Umbilical cord (tissue), 2 donors: ENCODE data around the gene SAMD7. TPM values are rescaled to one million over a fixed set of nuclear protein-coding genes. Genes with fewer than 3 reads are reported as not detected.

Experiments
- DNase-seq: peaks from one replicate; pipeline ENCODE4 v3.0.0-alpha.2; 2015; ENCODE audit warnings: low spot score
- total RNA-seq: library from RNA; depleted of rRNA; stranded (reverse); fragments of >200 nt; gene quantifications from one replicate; pipeline ENCODE4 v1.2.3, GENCODE V29; 2014; ENCODE audit warnings: low replicate concordance; ENCODE audit not compliant: insufficient read depth

Gene SAMD7, protein sequence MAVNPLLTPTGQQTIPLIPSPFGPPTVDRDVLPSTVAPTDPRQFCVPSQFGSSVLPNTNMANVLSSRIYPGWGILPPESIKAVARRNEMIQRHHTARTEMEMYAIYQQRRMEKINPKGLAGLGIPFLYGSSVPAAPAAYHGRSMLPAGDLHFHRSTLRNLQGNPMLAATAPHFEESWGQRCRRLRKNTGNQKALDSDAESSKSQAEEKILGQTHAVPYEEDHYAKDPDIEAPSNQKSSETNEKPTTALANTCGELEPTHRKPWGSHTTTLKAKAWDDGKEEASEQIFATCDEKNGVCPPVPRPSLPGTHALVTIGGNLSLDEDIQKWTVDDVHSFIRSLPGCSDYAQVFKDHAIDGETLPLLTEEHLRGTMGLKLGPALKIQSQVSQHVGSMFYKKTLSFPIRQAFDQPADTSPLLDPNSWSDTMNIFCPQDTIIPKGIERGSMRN
- 1.9 TPM for total RNA-seq

DNA sequence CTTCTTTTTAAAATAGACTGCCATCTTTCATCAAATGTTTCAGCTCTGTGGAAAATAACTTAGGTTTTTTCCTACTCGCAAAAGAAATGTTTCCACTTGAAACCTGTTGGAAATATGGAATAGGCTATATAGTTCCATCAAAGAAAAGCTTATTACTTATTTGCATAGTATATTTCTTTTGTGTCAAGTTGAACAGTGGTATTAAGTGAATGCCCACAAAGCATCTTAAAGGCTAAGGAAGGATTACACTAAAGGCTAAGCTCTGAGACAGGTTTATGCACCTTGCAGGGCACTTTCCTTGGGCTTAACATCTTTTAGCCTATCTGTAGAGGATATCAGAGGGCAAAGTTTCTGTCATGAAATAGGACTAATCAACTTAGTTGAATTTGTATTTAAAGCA lies at the start of gene SAMD7:
SAMD7 (plus strand) TSS at position 301 of the 400 bp plus-strand sequence. CDS start 7,927 bp downstream, outside the sequence.
- no peak for DNase-seq

DNA sequence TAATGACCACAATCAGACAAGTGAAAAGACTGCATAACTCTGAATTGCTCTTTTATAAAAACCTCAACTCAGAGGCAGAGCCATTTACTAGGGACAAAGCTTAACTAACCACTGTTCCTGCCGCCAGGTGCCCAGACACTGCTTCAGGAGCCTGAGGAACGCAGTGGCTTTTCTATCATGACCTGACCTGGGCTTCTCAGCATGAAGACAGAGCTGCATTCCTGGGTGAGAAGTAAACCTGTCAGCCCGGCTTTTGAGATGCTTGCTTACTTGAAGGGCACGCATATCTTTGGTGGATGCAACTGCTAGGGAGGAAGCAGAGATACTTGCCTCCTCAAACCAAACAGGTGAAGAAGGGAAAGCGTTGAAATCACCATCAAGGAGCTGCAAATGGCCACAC lies 49.5 kb upstream of the SAMD7 start:
- no peak for DNase-seq

DNA sequence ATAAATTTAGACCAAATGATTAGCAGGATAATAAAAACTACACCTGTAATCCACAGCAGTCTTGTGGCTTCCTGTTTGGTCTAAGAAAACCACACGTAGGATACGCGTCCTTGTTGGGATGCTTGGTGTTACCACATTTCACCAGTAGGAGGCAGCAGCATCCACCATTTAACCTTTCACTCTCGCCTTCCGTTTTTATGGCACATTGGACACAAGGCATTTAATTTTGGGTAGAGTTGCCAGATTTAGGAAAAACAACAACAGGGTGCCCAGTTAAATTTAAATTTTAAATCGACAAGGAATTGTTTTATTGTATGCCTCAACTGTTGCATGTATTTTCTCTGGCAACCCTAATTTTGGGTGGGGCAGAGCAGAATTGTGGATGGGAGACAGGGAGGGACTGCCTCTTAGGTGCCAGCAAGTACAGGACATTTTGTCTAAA lies 47.9 kb upstream of the SAMD7 start:
- DNase-seq: peak; percentile 73

DNA sequence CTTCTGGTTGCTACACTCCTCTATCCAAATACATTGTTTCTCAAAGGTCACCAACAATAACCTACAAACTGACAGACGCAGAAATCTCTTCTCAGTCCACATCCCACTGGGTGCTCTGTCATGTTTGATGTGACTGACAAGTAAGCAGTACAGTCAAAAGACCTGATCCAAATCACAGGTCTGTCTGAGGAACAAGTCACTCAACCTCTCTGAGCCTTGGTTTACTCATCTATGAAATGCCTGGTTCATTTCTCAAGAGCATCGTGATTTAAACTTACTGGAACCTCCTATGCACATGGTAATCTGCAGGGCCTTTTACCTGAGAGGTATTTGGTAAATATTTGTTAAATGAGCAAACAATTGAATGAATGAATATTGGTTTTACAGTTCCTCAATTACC lies 47.1 kb upstream of the SAMD7 start:
- no peak for DNase-seq

DNA sequence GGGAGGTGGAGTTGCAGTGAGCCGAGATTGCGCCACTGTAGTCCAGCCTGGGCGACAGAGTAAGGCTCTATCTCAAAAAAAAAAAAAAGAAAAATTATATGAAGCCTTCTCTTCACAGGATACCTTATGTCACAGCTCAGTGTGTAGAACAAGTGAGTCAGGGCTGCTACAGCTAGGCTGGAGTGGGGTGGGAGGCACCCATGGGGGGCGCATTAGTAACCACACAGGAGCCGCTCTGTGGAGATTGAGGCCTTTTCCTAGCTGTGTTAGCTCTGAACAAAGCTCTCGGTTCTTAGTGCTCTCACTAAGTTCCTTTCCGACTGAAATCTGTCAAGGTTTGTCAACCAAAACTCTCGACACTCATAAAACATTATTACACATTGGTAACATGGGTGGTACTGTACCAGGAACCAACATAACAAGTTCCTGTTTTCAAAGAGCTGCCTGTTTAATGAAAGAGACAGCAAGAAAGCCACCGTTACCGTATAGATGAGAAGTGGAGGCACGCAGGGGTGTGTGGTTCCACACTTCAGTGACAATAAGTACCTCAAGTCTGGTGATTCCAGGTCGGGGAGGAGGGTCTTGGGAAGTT lies 46.1 kb upstream of the SAMD7 start:
- DNase-seq: no peak

DNA sequence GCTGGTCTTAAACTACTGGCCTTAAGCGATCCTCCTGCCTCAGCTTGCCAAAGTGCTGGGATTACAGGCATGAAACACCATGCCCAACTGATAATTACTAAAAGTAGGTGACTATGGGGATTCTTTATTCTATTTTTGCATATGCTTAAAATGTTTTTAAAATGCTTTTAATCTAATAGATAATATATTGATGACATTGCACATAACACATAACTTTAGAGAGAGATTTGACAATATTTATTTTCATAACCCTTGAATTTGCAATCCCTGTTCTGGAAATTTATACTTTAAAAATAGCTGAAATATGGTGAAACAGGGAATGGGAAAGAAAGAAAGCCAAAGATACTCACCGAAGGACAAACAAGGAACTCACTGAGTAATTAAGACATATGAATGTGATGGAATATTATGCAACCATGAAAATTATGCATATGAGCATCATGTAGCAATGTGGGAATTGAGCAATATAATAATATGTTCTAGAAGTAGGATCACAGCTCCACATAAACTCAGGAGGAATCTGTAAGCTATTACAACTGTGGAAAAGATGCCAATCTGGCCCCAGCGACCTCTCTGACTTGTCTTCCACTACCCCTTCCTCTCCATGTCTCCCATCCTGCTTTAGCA lies 43.7 kb upstream of the SAMD7 start:
- no peak for DNase-seq

DNA sequence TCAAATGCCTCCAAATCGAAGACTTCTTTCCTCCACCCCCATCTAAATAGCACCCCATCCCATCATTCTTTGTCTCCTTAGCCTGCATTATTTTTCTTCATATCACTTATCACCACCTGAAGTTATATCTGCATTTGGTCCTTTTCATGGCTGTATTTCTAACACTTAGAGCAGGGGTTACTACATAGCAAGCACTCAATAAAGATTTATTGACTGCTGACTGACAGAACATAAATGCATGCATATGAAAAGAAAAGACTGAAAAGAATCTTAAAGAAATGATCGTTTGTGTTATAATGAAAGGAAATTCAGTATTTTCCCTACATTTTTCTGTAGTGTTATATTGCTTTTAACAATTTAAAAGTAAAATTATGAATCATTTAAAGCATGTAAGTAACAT lies 43.0 kb upstream of the SAMD7 start:
- DNase-seq: no peak

DNA sequence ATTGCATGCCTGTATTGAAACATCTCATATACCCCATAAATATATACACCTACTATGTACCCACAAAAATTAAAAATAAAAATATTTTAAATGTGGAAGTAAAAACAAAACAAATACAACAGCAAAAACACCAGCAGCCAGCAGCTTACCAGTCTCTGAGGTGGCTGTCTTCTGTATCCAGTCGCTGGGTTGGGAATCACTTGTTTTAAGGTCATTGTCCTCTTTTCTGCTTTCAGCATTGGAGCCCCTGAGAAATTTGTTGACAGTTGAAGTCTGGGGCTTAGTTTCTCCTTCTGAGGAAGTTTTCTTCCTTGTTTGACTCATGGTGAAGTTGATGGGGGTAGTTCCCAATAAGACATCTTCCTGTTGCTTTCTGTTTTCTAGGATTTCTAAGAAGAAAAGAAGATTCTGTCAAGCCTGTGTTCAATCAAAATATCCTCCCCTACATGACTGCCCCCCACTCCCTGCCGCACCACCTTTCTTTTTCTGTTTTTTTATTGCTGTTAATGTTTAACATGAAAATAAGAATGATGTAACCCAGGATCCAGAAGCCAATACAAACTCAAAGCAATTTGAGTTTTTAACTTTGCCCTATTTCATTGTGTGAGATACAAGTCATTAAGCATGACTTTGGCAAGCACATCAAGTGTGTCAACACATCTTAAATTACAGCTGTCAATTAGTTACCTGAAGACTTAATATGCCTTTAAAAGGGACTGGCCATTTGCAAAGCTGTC lies 41.7 kb upstream of the SAMD7 start, which contains the start of gene LRRC31:
LRRC31 (minus strand) TSS at position 452 of the 737 bp plus-strand sequence; CDS start at position 324, 128 bp downstream.
- no peak for DNase-seq

DNA sequence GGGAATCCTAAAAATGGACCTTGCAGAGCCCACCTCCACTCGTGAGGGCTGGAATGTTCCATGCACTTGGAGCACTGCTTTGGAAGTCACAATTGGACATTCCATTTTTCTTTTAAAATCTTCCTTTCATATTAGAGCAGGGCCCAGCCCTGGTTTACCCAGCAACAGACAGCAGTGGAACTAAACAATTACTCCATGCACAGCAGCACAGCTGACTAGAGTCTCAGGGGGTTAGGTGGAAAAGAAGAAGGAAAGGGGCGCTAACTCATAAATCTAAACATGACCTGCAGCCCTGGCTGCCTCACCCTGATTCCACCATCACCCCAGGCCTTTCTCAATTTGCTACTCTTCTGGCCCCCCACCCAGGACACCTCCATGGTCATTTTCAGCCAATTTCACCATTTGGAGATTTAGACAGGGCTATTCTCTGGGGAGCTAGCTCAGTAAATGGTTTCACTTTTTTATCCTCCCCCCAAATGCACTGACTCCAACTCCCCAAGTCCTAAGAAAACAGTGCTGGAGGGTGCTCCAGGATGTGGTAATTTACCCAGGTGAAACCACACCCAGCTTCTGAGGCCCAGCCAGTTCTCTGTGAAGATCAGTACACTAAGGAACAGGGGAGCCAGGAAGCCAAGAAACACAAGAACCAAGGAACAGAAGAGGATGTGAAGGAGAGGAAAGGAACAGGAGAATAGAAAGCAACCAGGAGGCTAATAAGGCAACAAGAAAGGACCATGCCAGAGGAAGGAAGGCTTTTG lies 40.1 kb upstream of the SAMD7 start:
- DNase-seq: no peak

DNA sequence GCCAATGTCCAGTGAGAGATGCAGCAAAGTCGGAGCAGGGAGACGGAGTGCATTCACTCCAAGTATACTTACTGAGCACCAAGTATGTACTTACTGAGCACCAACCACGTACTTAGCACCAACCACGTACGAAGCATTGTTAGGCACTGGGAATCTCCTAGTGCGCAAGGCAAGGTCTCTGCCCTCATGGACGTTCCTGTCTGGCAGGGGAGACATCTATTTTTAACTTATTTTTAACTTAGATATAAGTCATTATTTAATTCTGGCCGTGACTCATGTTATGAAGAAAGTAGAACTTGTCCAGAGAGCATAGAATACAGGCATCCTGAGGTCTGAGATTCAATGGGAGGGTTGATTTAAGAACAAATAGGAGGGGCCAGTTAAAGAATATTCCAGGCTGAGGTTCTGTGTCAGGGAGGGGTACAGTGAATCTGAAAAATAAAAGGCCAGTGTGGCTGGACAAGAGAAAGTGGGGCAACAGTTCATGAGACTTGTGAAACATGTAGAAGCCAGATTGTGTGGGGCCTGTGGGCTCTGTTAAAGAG lies 32.3 kb upstream of the SAMD7 start:
- no peak for DNase-seq

DNA sequence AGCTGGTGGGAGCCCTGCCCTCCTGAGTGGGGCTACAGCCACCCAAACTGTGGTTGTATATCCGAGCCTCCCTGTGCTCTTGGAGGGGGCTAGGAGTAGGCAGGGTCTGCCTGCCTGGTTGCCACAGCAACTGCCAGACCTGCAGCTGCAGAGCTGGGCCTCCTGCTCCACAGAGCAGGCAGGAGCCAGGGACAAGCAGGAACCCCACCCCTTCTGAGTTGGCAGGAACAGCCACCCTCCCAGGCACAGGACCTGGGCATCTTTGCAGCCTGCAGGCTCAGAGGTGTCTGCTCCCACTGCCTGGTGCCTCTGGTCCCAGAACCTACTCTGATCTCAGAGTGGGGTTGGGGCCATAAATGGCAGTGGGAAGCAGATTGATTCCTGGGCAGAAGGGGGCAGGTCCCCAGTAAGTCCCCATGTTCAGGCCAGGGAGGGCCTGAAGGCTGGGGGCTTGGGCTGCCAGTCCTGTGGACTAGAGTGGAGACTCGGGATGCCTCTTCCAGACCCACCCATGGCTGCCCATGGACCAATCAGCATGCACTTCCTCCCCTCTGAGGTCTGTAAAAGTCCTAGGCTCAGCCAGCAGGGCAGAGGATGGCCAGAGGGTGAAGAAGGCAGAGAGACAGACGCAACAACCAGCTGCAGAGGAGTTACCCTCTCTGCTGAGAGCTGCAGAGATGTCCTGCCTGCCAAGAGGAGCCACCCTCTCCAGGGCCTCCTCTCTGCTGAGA lies 31.4 kb upstream of the SAMD7 start:
- DNase-seq: no peak

DNA sequence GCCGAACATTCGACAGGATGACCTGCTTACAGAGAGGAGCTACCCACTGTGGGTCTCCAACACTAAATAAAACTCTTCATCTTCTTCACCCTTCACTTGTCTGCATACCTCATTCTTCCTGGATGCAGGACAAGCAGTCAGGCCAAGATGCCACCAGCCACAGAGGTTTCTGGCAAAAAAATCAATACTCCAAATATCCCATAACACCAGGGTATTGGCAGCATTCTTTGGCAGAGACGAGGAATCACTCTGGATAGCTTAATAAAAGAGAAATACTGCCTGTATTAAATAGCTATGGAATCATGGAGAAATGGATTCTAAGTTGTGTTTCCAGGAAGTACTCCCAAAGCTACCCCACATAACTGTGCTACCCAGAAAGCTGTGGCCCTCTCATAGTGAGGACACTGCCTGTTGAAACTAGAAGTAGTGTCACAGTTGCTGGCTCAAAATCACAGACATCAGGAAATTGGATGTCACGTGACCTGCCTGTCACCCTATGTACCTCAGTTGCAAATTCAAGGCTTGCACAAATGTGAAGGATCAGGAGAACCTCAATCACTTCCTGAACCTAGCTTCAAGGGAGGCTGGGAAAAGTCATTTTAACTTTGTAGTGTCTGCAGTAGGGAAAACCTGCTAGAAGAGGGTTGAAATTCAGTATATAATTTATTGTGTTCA lies 30.7 kb upstream of the SAMD7 start:
- DNase-seq: no peak

DNA sequence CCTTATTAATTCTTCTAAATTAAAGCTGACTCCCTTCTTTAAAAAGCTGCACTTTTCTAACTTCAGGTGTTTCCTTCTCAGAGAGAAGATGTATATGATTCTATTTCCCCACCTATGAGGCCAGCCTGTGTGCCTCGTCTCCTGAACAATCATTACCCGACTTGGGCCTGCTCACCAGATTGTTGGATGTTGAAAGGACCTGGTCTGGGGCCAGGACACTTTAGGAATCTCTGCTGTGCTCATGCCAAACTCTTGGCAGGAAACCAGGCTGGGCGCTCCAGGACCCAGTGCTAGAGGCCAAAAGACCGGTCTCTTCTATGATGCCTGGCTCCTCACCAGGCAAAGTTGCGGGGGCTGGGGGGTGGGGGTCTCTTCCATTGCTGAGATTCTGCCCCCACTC lies 24.7 kb upstream of the SAMD7 start:
- DNase-seq: peak; percentile 45

DNA sequence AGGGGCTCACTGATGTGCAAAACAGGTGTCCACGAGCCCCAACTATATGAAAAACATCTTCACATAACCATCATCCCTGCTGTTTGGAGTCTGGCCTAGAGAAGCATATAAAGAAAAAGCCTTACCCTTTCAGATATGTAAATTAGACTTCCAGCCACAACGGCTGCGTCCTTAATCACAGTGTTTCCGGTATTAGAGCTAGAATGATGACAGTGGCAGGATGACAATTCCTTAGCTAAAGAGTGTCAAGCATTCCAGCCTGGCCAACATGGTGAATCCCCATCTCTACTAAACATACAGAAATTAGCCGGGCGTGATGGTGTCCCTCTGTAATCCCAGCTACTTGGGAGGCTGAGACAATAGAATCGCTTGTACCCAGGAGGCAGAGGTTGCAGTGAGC lies 19.5 kb upstream of the SAMD7 start:
- DNase-seq: no peak

DNA sequence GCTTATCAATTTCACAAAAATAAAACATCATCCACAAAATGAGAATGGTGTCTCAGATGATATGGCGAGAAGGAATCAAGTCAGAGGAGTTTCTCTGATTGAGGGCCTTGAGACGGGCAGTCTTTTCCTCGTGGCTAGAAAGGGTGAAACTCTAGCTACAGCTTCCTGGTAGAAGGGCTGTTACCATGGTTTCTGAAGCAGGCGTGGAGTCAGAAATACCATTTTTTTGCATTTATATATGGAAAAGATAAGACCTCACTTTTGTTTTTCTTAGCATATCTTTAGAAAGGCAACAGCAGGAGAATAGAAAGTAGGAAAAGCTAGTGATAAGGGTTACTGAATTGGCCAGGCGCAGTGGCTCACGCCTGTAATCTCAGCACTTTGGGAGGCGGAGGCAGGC lies 17.3 kb upstream of the SAMD7 start:
- DNase-seq: peak; percentile 16

DNA sequence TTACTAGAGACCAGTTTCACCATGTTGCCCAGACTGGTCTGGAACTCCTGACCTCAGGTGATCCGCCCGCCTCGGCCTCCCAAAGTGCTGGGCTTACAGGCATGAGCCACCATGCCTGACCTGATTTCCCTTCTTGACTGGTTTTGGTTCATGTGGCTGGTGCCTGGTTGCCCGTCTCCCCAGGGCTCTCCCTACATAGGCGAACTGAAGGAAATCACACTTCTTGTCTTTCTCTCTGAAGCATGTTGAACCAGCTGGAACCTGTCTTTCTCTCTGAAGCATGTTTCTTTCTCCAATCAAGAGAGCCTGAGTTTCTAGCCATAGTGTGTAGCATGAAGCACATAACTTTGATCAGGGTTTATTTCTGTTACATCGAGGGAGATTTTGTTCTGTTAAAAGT lies 16.3 kb upstream of the SAMD7 start:
- DNase-seq: no peak

DNA sequence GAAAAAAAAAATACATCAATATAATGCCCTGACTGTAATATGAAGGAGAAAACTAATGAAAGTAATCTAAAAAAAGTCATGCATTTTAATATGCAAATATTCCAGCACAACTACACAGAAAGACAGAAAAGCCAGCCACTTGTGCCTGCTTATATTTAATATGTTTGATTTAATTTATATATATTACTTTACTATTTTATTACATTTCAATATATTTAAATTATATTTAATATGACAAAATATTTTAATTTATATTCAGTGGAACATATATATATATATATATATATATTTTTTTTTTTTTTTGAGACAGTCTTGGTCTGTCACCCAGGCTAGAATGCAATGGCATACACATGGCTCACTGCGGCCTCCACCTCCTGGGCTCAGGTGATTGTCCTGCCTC lies 14.1 kb upstream of the SAMD7 start:
- no peak for DNase-seq

DNA sequence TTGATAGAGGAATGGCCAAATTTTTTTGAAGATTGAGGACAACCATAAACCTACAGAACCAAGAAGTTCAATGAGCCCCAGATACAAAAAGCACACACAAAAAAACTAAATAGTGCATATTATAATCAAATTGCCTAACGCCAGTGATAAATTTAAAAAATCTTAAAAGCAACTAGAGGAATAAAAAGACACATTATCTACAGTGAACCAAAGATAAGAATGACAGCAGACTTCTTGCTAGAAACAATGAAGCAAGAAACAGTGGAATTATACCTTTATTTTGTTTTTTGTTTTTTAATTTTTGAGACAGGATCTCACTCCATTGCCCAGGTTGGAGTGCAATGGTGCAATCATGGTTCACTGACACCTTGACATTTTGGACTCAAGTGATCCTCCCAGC lies 9.9 kb upstream of the SAMD7 start:
- DNase-seq: no peak

DNA sequence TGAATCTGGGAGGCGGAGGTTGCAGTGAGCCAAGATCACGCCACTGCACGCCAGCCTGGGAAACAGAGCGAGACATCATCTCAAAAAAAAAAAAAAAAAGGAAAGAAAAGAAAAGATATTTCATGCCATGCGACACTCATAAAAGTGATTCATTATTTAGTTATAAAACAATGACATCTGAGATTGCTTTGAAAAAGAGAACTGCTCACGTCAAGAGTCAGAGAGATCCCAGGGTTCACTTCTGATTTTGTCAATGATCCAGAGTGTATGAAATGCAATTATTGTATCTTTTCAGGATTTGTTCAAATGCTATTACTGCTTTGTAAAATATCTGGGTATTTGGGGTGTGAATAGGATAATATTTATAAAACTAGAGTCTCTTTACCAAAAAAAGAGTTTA lies 6.0 kb upstream of the SAMD7 start:
- no peak for DNase-seq

DNA sequence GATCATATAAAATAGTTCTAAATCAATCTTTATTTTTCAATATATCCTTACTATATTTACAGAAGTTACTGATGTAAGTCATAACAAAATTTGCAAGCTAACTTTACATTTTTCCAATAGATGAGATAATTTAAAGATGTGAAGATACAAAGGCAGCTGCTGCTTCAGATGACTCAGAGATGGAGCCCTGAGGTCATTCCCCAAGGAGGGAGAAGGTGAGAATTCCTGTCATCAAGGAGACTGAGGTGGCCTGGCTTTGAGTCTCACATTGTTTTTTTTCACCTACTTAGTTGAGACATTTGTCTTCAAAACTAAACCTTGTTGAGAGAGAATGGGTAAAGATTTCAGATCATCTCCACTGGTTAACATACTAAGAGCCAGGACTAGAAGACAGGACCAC lies 3.9 kb upstream of the SAMD7 start:
- DNase-seq: no peak
